ENCODE measurements around the gene VRK3.
A peak's percentile ranks its signal among the peaks of the same experiment; 100 is the strongest.
"Not testable (repeated sequence)": the region's sequence is repeated elsewhere in the genome, so short reads cannot be mapped to it uniquely, and the experiment has no call there.

The VRK3 gene

GRCh38 chr19:49956115-49956495, 69.1 kb downstream of the VRK3 start:
- no peak for DNase-seq (ENCODE audit: low spot score)

- DNase-seq (ENCODE audit: low spot score) = no peak
These were observed 70.2 kb downstream of the VRK3 start for GRCh38 chr19:49954933-49955332.

GRCh38 chr19:49954092-49954829, 70.9 kb downstream of the VRK3 start:
- no peak for DNase-seq (ENCODE audit: low spot score)

- DNase-seq (ENCODE audit: low spot score) = no peak
These were observed 71.8 kb downstream of the VRK3 start for GRCh38 chr19:49953416-49953815.

GRCh38 chr19:49952906-49953305, 72.3 kb downstream of the VRK3 start:
- no peak for DNase-seq (ENCODE audit: low spot score)

- DNase-seq (ENCODE audit: low spot score) = no peak
These were observed 72.7 kb downstream of the VRK3 start for GRCh38 chr19:49952479-49952836.

GRCh38 chr19:49951806-49952478, 73.2 kb downstream of the VRK3 start:
- DNase-seq (ENCODE audit: low spot score) = no peak

- DNase-seq (ENCODE audit: low spot score) = no peak
These were observed 74.1 kb downstream of the VRK3 start for GRCh38 chr19:49950956-49951526.

- DNase-seq (ENCODE audit: low spot score) = no peak
These were observed 74.6 kb downstream of the VRK3 start for GRCh38 chr19:49950590-49950948.

- DNase-seq (ENCODE audit: low spot score) = no peak
These were observed 75.2 kb downstream of the VRK3 start for GRCh38 chr19:49949742-49950589.

- DNase-seq (ENCODE audit: low spot score) = no peak
These were observed 78.8 kb downstream of the VRK3 start for GRCh38 chr19:49946415-49946814.

GRCh38 chr19:49944567-49944966, 80.6 kb downstream of the VRK3 start:
- DNase-seq (ENCODE audit: low spot score) = not testable (repeated sequence)

- DNase-seq (ENCODE audit: low spot score) = no peak
These were observed 84.7 kb downstream of the VRK3 start for GRCh38 chr19:49940482-49940791.

- no peak for DNase-seq (ENCODE audit: low spot score)
These were observed 85.3 kb downstream of the VRK3 start for GRCh38 chr19:49939721-49940481.

GRCh38 chr19:49938662-49939061, 86.5 kb downstream of the VRK3 start:
- no peak for DNase-seq (ENCODE audit: low spot score)

- peak; percentile 73 for DNase-seq (ENCODE audit: low spot score)
These were observed 87.3 kb downstream of the VRK3 start for GRCh38 chr19:49937750-49938381.

GRCh38 chr19:49936549-49936948, 88.6 kb downstream of the VRK3 start:
- DNase-seq (ENCODE audit: low spot score) = no peak

GRCh38 chr19:49933643-49934042, 91.5 kb downstream of the VRK3 start:
- no peak for DNase-seq (ENCODE audit: low spot score)

GRCh38 chr19:49932731-49933131, 92.4 kb downstream of the VRK3 start:
- DNase-seq (ENCODE audit: low spot score) = no peak

GRCh38 chr19:49932041-49932451, 93.1 kb downstream of the VRK3 start:
- DNase-seq (ENCODE audit: low spot score) = no peak

- DNase-seq (ENCODE audit: low spot score) = no peak
These were observed 93.7 kb downstream of the VRK3 start for GRCh38 chr19:49931293-49932040.

All from germinal center (tissue), 1 donor.